Measurements from ENCODE around the gene WSB1. TPM values are rescaled to one million over a fixed set of nuclear protein-coding genes. Genes with fewer than 3 reads are reported as not detected.

The WSB1 gene
- total and polyA plus RNA-seq, 9 of the 15 experiments (the other 6 are each of a cell fraction or from before 2014, with no cell fraction given): 22.8 to 229 (median 81.1) TPM

- TF ChIP-seq, protein P1, sequence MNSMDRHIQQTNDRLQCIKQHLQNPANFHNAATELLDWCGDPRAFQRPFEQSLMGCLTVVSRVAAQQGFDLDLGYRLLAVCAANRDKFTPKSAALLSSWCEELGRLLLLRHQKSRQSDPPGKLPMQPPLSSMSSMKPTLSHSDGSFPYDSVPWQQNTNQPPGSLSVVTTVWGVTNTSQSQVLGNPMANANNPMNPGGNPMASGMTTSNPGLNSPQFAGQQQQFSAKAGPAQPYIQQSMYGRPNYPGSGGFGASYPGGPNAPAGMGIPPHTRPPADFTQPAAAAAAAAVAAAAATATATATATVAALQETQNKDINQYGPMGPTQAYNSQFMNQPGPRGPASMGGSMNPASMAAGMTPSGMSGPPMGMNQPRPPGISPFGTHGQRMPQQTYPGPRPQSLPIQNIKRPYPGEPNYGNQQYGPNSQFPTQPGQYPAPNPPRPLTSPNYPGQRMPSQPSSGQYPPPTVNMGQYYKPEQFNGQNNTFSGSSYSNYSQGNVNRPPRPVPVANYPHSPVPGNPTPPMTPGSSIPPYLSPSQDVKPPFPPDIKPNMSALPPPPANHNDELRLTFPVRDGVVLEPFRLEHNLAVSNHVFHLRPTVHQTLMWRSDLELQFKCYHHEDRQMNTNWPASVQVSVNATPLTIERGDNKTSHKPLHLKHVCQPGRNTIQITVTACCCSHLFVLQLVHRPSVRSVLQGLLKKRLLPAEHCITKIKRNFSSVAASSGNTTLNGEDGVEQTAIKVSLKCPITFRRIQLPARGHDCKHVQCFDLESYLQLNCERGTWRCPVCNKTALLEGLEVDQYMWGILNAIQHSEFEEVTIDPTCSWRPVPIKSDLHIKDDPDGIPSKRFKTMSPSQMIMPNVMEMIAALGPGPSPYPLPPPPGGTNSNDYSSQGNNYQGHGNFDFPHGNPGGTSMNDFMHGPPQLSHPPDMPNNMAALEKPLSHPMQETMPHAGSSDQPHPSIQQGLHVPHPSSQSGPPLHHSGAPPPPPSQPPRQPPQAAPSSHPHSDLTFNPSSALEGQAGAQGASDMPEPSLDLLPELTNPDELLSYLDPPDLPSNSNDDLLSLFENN (IDR thresholded peaks at IDR 0.05; ENCODE audit: low read depth in 2 of 2, low read length in 2 of 2): 0 out of 4 replicates have a peak, but pooled peaks of 1 of the 2 experiments have one; percentile 14
- TF ChIP-seq GTF2E2 (tag; IDR thresholded peaks at IDR 0.05): peak; percentile 64; the same call in 1 of the 2 replicates
- TF ChIP-seq, protein P2, sequence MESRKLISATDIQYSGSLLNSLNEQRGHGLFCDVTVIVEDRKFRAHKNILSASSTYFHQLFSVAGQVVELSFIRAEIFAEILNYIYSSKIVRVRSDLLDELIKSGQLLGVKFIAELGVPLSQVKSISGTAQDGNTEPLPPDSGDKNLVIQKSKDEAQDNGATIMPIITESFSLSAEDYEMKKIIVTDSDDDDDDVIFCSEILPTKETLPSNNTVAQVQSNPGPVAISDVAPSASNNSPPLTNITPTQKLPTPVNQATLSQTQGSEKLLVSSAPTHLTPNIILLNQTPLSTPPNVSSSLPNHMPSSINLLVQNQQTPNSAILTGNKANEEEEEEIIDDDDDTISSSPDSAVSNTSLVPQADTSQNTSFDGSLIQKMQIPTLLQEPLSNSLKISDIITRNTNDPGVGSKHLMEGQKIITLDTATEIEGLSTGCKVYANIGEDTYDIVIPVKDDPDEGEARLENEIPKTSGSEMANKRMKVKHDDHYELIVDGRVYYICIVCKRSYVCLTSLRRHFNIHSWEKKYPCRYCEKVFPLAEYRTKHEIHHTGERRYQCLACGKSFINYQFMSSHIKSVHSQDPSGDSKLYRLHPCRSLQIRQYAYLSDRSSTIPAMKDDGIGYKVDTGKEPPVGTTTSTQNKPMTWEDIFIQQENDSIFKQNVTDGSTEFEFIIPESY (CRISPR knock-in tag; IDR thresholded peaks at IDR 0.05): no peak
- TF ChIP-seq GABPA (tag; conservative IDR thresholded peaks at IDR 0.05; ENCODE audit: low read depth): no peak
- no peak for TF ChIP-seq LCOR (CRISPR knock-in tag; IDR thresholded peaks at IDR 0.05)
- TF ChIP-seq RFX1 (IDR thresholded peaks at IDR 0.05): no peak
- TF ChIP-seq NR2C2 (CRISPR knock-in tag; IDR thresholded peaks at IDR 0.05): no peak
- peak; percentile 56; the same call in 1 of the 2 replicates for TF ChIP-seq NR2C2 (tag; IDR thresholded peaks at IDR 0.05)
- no peak for TF ChIP-seq UBTF (IDR thresholded peaks at IDR 0.05; ENCODE audit: borderline replicate concordance in 1 of 2, low read depth in 2 of 2, low read length in 2 of 2)
- TF ChIP-seq ZNF124 (CRISPR knock-in tag; IDR thresholded peaks at IDR 0.05): no peak
- TF ChIP-seq POLR2A (conservative IDR thresholded peaks at IDR 0.05): peak; percentile 92
- no peak for TF ChIP-seq CEBPG (CRISPR knock-in tag; IDR thresholded peaks at IDR 0.05)
- TF ChIP-seq CEBPG (tag; conservative IDR thresholded peaks at IDR 0.05 in 1 of 2, IDR thresholded peaks at IDR 0.05 in 1 of 2): no peak
- TF ChIP-seq ZNF764 (CRISPR knock-in tag; IDR thresholded peaks at IDR 0.05; ENCODE audit: low read depth): no peak
- TF ChIP-seq, protein P3, sequence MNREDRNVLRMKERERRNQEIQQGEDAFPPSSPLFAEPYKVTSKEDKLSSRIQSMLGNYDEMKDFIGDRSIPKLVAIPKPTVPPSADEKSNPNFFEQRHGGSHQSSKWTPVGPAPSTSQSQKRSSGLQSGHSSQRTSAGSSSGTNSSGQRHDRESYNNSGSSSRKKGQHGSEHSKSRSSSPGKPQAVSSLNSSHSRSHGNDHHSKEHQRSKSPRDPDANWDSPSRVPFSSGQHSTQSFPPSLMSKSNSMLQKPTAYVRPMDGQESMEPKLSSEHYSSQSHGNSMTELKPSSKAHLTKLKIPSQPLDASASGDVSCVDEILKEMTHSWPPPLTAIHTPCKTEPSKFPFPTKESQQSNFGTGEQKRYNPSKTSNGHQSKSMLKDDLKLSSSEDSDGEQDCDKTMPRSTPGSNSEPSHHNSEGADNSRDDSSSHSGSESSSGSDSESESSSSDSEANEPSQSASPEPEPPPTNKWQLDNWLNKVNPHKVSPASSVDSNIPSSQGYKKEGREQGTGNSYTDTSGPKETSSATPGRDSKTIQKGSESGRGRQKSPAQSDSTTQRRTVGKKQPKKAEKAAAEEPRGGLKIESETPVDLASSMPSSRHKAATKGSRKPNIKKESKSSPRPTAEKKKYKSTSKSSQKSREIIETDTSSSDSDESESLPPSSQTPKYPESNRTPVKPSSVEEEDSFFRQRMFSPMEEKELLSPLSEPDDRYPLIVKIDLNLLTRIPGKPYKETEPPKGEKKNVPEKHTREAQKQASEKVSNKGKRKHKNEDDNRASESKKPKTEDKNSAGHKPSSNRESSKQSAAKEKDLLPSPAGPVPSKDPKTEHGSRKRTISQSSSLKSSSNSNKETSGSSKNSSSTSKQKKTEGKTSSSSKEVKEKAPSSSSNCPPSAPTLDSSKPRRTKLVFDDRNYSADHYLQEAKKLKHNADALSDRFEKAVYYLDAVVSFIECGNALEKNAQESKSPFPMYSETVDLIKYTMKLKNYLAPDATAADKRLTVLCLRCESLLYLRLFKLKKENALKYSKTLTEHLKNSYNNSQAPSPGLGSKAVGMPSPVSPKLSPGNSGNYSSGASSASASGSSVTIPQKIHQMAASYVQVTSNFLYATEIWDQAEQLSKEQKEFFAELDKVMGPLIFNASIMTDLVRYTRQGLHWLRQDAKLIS (CRISPR knock-in tag; IDR thresholded peaks at IDR 0.05): no peak
- TF ChIP-seq ZC3H11A (IDR thresholded peaks at IDR 0.05; ENCODE audit: low read depth, low read length): no peak
These were observed 51.4 kb downstream of the WSB1 start (continued) for GRCh38 chr17:27345141-27345904.
